GM12864 (cell line): ENCODE data around the gene HDGFL3.

ENCODE experiments used
- DNase-seq: peaks from one replicate; pipeline ENCODE4 v3.0.0-alpha.2; 2011; ENCODE audit warnings: low read depth
- H3K4me3 ChIP-seq: 2 replicates; pipeline ENCODE4 v1.5.1; 2011; ENCODE audit warnings: mild to moderate bottlenecking, low read depth, low read length, control low read depth
- TF ChIP-seq, protein P1 (sequence below): IDR thresholded peaks from 2 replicates; pipeline ENCODE4 v1.5.1; 2011; ENCODE audit warnings: low read depth, mild to moderate bottlenecking, moderate library complexity, low read length, control low read depth, inconsistent platforms; ENCODE audit errors: missing control alignments

Gene HDGFL3

DNA sequence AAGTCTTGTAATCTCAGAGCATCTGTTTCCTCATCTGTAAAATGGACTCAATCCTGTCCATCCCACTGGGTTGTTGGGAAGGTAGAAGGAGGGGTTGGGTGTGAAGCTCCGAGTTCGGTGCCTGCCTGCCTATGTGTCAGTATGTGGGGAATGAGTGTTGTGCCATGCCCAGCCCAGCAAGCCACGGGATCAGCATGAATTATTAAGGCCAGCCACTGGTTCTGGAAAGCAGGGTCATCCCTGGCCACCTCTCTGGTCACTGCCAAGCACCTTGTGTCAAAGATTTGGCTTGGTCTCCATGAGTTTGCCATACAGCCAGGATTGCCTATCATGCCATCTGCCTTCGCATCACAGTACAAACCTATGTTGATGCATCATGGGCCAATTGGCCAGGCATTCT lies 88.7 kb downstream of the HDGFL3 start:
- TF ChIP-seq, protein P1, sequence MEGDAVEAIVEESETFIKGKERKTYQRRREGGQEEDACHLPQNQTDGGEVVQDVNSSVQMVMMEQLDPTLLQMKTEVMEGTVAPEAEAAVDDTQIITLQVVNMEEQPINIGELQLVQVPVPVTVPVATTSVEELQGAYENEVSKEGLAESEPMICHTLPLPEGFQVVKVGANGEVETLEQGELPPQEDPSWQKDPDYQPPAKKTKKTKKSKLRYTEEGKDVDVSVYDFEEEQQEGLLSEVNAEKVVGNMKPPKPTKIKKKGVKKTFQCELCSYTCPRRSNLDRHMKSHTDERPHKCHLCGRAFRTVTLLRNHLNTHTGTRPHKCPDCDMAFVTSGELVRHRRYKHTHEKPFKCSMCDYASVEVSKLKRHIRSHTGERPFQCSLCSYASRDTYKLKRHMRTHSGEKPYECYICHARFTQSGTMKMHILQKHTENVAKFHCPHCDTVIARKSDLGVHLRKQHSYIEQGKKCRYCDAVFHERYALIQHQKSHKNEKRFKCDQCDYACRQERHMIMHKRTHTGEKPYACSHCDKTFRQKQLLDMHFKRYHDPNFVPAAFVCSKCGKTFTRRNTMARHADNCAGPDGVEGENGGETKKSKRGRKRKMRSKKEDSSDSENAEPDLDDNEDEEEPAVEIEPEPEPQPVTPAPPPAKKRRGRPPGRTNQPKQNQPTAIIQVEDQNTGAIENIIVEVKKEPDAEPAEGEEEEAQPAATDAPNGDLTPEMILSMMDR, result no peak
- DNase-seq, result no peak
- no peak overlapping the region for H3K4me3 ChIP-seq

DNA sequence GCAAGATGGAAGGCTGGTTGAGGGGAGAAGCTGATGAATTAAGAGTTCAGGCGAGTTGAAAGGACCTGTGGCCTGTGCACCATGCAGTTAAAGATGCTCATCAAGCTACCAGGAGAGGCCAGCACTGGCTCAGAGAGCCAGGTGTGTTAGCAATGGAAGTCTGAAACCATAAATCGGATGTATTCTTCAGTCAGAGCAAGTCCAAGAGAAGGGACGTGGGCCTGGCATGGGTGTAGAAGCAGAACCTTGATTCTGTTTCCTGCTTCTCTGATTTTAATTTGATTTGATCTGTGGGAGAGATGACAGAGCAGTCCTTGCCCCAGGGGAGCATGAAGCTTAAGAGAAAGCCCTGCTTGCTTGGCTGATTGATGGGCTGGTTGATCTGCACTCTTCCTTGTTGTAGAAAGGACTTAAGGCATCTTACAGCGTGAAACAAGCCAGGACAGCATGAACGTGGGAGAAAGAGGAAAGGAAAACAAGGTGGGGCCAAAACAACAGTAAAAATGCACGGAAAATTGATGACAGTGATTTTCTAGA lies 89.3 kb downstream of the HDGFL3 start:
- H3K4me3 ChIP-seq, result no peak overlapping the region
- TF ChIP-seq, protein P1, result no peak
- DNase-seq, result no peak

DNA sequence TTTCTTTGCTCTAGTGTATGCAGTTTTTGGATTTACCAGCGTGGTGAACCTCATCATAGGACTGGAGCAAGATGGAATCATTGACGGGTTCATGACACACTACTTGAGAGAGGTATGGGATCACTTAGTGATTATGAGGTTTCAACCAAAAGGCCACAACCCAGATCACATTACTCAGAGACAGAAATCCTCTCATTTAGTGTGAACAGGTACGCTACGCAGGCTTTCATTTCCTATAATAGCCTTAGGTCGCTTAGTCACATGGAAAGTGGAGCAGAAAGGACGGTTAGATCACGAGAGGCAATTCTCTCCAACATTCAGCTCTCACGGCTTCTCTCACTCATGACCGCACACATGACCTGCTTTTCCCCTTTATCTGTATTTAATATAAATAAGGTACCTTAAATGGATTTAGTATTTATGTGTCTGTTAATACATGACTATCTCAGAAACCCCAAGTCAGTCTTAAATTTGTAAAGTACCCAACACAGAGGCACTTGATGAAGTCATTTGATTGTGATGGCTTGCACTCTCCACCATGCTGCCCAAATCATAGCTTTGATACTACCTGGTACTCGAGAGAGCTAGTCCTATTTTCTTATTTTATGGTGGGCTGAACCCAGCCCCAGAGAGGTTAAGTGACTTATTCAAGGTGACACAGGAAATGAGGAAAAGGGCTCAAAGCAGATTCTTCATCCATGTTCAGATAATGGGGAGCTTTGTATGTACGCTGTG lies 91.6 kb downstream of the HDGFL3 start:
- H3K4me3 ChIP-seq, result no peak overlapping the region
- peak; percentile 66 for DNase-seq
- TF ChIP-seq, protein P1, result no peak

DNA sequence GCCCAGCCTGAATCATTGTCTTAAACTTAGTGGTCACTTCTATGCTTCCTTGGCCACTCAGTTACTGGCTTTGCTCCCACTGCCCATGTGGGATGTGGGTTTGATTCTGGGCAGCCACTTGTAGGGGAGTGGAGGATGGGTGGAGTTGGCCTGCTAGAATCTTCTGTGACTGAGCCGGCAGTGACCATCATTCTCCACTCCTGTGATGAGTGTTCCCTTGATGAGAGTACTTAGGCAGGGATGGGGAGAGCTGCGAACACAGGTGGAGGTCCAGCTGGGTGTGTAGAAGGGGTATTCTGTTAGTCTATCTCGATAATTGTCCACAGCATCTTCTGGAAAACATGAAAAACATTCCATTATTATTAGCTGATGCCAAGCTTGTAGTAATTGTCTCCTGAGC lies 92.2 kb downstream of the HDGFL3 start:
- H3K4me3 ChIP-seq, result no peak overlapping the region
- no peak for DNase-seq
- TF ChIP-seq, protein P1, result no peak

DNA sequence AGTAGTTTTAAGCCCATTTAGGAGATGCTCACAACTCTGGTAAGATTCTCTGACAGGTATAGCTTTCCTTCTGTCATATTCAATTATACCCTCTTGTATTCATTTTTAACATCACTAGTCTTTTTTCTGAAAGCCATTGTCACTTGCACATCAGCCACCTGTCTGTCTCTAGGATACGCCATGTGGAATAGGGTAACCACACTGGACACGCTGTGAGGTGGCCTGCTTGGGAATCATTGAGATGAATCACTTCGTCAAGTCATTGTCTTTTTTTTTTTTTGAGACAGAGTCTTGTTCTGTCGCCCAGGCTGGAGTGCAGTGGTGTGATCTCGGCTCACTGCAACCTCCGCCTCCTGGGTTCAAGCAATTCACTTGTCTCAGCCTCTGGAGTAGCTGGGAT lies 92.8 kb downstream of the HDGFL3 start:
- H3K4me3 ChIP-seq, result no peak overlapping the region
- DNase-seq, result no peak
- TF ChIP-seq, protein P1, result no peak

DNA sequence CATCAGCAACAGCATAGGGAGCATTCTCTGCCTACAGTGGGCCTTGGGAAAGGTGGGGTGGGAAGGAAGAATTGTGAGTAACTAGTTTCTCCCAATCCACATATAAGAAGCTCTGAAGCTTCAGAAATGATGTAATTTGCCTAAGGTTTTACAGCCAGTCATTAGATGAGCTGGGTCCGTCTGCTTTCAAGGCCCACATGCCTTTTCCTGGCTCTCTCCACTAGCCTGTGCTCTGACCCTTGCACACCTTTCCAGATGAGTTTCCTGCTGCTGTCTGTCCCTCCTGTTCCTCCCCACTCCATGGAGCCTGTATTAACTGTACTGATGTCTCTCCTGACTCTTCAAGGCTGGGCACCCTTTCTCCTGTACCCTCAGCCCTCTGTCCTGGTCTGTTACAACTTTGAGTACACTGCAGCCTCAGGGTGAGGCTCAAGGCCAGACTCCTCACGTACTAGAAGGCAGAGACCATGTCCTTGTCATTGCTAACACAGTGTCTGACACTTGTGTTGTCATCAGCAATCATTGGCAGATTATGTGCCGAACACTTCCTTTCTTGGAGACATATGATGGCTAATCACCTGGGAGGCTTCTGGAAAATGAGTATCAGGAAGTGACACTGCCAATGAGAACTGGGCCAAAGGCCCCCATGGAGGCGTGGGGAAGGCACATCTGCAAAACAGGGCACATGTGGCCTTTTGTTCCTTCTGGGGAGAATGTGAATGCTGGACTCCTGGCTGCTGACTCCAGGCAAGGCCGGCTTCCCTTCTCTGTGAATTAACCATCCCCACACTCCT lies 93.5 kb downstream of the HDGFL3 start:
- TF ChIP-seq, protein P1, result no peak

More for the DNA sequence above, 93.5 kb downstream of the HDGFL3 start:
- no peak overlapping the region for H3K4me3 ChIP-seq
- no peak for DNase-seq
